HEK293 (cell line): ENCODE results near the gene PSMC1.

ENCODE experiments used
- HOXA7 ChIP-seq: sonication (generic); formaldehyde crosslinking; IDR thresholded peaks from 2 replicates; pipeline ENCODE4 v1.8.1; 2022; ENCODE audit warnings: missing genetic modification reagents, borderline replicate concordance
- ZNF16 ChIP-seq: fragments of 450-650 bp; formaldehyde crosslinking; IDR thresholded peaks from 2 replicates; pipeline ENCODE4 v1.5.1; 2016; ENCODE audit warnings: low read depth, missing biosample characterization, missing genetic modification characterization
- ZNF37A ChIP-seq: fragments of 450-650 bp; IDR thresholded peaks from 2 replicates; pipeline ENCODE4 v1.5.1; 2018; ENCODE audit warnings: missing biosample characterization, missing genetic modification characterization
- ZNF549 ChIP-seq: fragments of 450-650 bp; IDR thresholded peaks from 2 replicates; pipeline ENCODE4 v1.5.1; 2018; ENCODE audit warnings: missing biosample characterization, missing genetic modification characterization, mild to moderate bottlenecking, inconsistent platforms, moderate library complexity
- ZNF558 ChIP-seq: fragments of 450-650 bp; formaldehyde crosslinking; IDR thresholded peaks from 2 replicates; pipeline ENCODE4 v1.5.1; 2016; ENCODE audit warnings: missing biosample characterization, missing genetic modification characterization
- ZSCAN30 ChIP-seq: fragments of 450-650 bp; IDR thresholded peaks from 2 replicates; pipeline ENCODE4 v1.5.1; 2018; ENCODE audit warnings: missing biosample characterization, mild to moderate bottlenecking, missing genetic modification characterization, moderate library complexity
- TF ChIP-seq, protein P1 (sequence below): fragments of 450-650 bp; formaldehyde crosslinking; IDR thresholded peaks from 2 replicates; pipeline ENCODE4 v1.5.1; 2016; ENCODE audit warnings: missing biosample characterization, missing genetic modification characterization, low read depth
- TF ChIP-seq, protein P2 (sequence below): fragments of 450-650 bp; formaldehyde crosslinking; IDR thresholded peaks from 2 replicates; pipeline ENCODE4 v1.5.1; 2016; ENCODE audit warnings: missing biosample characterization, missing genetic modification characterization
- TF ChIP-seq, protein P3 (sequence below): fragments of 450-650 bp; formaldehyde crosslinking; IDR thresholded peaks from 2 replicates; pipeline ENCODE4 v1.5.1; 2016; ENCODE audit warnings: missing biosample characterization, missing genetic modification characterization
- TF ChIP-seq, protein P4 (sequence below): fragments of 450-650 bp; formaldehyde crosslinking; conservative IDR thresholded peaks from 2 replicates; pipeline ENCODE4 v1.5.1; 2016; ENCODE audit warnings: low read depth, missing biosample characterization, missing genetic modification characterization

GRCh38 chr14:90288651-90289355 lies 32.5 kb downstream of the PSMC1 start:
- TF ChIP-seq, protein P1, sequence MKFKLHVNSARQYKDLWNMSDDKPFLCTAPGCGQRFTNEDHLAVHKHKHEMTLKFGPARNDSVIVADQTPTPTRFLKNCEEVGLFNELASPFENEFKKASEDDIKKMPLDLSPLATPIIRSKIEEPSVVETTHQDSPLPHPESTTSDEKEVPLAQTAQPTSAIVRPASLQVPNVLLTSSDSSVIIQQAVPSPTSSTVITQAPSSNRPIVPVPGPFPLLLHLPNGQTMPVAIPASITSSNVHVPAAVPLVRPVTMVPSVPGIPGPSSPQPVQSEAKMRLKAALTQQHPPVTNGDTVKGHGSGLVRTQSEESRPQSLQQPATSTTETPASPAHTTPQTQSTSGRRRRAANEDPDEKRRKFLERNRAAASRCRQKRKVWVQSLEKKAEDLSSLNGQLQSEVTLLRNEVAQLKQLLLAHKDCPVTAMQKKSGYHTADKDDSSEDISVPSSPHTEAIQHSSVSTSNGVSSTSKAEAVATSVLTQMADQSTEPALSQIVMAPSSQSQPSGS (tag by site-specific recombination): no peak
- TF ChIP-seq ZNF549 (tag by site-specific recombination) (no peak), ZNF16 (tag by site-specific recombination) (no peak), ZNF558 (tag by site-specific recombination) (no peak), ZSCAN30 (tag by site-specific recombination) (no peak), HOXA7 (no peak), ZNF37A (tag by site-specific recombination) (no peak)
- TF ChIP-seq, protein P2, sequence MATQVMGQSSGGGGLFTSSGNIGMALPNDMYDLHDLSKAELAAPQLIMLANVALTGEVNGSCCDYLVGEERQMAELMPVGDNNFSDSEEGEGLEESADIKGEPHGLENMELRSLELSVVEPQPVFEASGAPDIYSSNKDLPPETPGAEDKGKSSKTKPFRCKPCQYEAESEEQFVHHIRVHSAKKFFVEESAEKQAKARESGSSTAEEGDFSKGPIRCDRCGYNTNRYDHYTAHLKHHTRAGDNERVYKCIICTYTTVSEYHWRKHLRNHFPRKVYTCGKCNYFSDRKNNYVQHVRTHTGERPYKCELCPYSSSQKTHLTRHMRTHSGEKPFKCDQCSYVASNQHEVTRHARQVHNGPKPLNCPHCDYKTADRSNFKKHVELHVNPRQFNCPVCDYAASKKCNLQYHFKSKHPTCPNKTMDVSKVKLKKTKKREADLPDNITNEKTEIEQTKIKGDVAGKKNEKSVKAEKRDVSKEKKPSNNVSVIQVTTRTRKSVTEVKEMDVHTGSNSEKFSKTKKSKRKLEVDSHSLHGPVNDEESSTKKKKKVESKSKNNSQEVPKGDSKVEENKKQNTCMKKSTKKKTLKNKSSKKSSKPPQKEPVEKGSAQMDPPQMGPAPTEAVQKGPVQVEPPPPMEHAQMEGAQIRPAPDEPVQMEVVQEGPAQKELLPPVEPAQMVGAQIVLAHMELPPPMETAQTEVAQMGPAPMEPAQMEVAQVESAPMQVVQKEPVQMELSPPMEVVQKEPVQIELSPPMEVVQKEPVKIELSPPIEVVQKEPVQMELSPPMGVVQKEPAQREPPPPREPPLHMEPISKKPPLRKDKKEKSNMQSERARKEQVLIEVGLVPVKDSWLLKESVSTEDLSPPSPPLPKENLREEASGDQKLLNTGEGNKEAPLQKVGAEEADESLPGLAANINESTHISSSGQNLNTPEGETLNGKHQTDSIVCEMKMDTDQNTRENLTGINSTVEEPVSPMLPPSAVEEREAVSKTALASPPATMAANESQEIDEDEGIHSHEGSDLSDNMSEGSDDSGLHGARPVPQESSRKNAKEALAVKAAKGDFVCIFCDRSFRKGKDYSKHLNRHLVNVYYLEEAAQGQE (tag by site-specific recombination): no peak
- TF ChIP-seq, protein P3, sequence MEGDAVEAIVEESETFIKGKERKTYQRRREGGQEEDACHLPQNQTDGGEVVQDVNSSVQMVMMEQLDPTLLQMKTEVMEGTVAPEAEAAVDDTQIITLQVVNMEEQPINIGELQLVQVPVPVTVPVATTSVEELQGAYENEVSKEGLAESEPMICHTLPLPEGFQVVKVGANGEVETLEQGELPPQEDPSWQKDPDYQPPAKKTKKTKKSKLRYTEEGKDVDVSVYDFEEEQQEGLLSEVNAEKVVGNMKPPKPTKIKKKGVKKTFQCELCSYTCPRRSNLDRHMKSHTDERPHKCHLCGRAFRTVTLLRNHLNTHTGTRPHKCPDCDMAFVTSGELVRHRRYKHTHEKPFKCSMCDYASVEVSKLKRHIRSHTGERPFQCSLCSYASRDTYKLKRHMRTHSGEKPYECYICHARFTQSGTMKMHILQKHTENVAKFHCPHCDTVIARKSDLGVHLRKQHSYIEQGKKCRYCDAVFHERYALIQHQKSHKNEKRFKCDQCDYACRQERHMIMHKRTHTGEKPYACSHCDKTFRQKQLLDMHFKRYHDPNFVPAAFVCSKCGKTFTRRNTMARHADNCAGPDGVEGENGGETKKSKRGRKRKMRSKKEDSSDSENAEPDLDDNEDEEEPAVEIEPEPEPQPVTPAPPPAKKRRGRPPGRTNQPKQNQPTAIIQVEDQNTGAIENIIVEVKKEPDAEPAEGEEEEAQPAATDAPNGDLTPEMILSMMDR (tag by site-specific recombination): no peak
- TF ChIP-seq, protein P4, sequence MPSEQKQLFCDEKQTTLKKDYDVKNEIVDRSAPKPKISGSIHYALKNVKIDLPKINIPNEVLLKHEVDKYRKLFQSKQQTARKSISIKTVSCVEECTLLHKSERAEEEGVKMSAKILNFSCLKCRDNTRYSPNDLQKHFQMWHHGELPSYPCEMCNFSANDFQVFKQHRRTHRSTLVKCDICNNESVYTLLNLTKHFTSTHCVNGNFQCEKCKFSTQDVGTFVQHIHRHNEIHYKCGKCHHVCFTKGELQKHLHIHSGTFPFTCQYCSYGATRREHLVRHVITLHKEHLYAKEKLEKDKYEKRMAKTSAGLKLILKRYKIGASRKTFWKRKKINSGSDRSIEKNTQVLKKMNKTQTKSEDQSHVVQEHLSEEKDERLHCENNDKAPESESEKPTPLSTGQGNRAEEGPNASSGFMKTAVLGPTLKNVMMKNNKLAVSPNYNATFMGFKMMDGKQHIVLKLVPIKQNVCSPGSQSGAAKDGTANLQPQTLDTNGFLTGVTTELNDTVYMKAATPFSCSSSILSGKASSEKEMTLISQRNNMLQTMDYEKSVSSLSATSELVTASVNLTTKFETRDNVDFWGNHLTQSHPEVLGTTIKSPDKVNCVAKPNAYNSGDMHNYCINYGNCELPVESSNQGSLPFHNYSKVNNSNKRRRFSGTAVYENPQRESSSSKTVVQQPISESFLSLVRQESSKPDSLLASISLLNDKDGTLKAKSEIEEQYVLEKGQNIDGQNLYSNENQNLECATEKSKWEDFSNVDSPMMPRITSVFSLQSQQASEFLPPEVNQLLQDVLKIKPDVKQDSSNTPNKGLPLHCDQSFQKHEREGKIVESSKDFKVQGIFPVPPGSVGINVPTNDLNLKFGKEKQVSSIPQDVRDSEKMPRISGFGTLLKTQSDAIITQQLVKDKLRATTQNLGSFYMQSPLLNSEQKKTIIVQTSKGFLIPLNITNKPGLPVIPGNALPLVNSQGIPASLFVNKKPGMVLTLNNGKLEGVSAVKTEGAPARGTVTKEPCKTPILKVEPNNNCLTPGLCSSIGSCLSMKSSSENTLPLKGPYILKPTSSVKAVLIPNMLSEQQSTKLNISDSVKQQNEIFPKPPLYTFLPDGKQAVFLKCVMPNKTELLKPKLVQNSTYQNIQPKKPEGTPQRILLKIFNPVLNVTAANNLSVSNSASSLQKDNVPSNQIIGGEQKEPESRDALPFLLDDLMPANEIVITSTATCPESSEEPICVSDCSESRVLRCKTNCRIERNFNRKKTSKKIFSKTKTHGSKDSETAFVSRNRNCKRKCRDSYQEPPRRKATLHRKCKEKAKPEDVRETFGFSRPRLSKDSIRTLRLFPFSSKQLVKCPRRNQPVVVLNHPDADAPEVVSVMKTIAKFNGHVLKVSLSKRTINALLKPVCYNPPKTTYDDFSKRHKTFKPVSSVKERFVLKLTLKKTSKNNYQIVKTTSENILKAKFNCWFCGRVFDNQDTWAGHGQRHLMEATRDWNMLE (tag by site-specific recombination): no peak
